ENCODE results near the gene ADGRA1. TPM values are rescaled to one million over a fixed set of nuclear protein-coding genes. Genes with fewer than 3 reads are reported as not detected.

The ADGRA1 gene
- total RNA-seq, 4 donors from 2014 or later, result 0.13 TPM; not detected in 3

DNA sequence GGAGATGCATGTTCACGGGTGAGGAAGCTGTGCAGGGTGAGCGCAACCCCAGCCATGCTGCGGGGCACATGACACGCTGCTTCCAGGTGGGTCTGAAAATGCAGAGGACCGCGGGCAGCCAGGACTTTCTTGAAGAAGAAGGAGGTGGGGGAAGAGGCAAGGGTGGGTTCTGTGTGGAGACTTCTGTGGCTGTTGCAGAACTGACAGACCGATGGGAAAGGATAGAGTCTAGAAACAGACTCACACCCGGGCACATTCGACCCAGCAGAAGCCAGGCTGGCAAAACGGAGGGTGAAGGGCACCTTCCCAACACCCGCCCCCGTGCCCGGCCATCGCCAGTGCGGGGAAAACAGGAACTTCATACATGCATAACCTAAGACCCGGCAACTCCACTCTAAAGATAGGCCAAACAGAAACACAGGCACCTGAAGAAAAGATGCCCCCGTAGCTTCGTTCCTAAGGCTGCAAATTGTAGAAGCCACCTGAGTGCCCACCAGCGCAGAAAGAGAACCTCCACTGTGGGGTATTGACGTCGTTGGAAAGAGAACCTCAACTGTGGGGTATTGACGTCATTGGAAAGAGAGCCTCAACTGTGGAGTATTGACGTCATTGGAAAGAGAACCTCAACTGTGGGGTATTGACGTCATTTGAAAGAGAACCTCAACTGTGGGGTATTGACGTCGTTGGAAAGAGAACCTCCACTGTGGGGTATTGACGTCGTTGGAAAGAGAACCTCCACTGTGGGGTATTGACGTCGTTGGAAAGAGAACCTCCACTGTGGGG lies 67.5 kb downstream of the ADGRA1 start:
- 83 to 88% methylated on average over 17 to 27 of the region's 30 CpGs for WGBS, 2 donors (ENCODE audit: low coverage in 1 of 2)
- Histone ChIP-seq H3K27ac (no peak overlapping the region), H3K36me3 (no peaks in the 10 kb centered on the region), H3K4me1 (peaks cover 0 to 12% (median 0%) of the 10 kb centered on the region in 3 donors), H3K9me3 (no peaks in the 10 kb centered on the region), H3K27me3 (peaks cover 27% of the 10 kb centered on the region), H3K4me3 (no peak overlapping the region)
- TF ChIP-seq CTCF (IDR thresholded peaks at IDR 0.05) (no peak), POLR2AphosphoS5 (IDR thresholded peaks at IDR 0.05) (no peak), EP300 (IDR thresholded peaks at IDR 0.05) (no peak), POLR2A (IDR thresholded peaks at IDR 0.05) (no peak)
- ATAC-seq, result no peak

GRCh38 chr10:133156674-133157579 lies 69.2 kb downstream of the ADGRA1 start:
- Histone ChIP-seq H3K9me3 (no peaks in the 10 kb centered on the region), H3K27me3 (peaks cover 36% of the 10 kb centered on the region), H3K4me3 (no peak overlapping the region), H3K36me3 (no peaks in the 10 kb centered on the region), H3K27ac (no peak overlapping the region), H3K4me1 (peaks cover 0 to 30% (median 11%) of the 10 kb centered on the region in 3 donors)
- ATAC-seq, result no peak
- 27 to 54% methylated on average over 9 to 17 of the region's 24 CpGs for WGBS, 2 donors (ENCODE audit: low coverage in 1 of 2)
- TF ChIP-seq POLR2A (IDR thresholded peaks at IDR 0.05), result no peak
- TF ChIP-seq CTCF (IDR thresholded peaks at IDR 0.05), result no peak
- no peak for TF ChIP-seq EP300 (IDR thresholded peaks at IDR 0.05)
- TF ChIP-seq POLR2AphosphoS5 (IDR thresholded peaks at IDR 0.05), result no peak

DNA sequence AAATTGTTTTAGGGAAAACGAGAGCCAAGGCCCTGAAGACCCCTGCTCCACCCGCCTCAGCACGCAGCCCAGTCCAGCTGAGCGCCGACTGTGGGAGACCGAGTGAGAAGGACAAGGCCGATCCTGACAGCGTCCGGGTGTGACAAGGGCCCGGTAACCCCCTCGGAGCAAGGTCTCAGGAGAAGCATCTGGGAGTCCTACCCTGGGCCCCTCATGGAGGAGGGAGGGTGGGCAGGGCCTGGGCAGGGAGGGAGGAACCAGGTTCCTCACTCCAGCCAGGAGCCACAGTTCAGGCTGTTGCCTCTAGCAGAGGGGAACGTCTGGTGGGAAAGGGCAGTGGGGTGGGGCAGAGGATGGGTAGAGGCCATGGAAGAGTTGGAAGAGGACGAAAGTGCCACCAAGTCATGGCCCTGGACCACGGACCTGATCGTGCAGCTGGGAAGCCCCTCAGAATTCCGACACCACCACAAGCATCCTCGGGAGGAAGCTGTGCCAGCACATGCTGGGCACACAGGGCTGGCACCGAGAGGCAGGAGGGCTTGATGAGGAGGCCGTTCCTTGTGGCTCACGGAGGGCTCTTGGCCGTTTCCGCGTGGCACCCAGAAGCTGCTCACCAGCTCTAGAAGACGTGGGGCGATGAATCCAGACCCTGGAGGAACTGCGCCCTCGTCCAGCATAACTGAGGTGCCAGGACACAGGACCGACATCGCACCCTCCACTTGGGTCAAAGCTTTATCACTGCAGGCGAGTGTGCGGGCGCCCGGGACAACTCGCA lies 70.1 kb downstream of the ADGRA1 start:
- Histone ChIP-seq H3K27me3 (peaks cover 45% of the 10 kb centered on the region), H3K4me3 (no peak overlapping the region), H3K9me3 (no peaks in the 10 kb centered on the region), H3K4me1 (peaks cover 0 to 30% (median 11%) of the 10 kb centered on the region in 3 donors), H3K36me3 (no peaks in the 10 kb centered on the region), H3K27ac (no peak overlapping the region)
- 80% methylated on average over 4 of the region's 34 CpGs; no CpG with 5 or more reads in 1 of the 2 donors for WGBS, 2 donors (ENCODE audit: low coverage in 1 of 2)
- no peak for ATAC-seq
- TF ChIP-seq CTCF (IDR thresholded peaks at IDR 0.05) (no peak), POLR2A (IDR thresholded peaks at IDR 0.05) (no peak), POLR2AphosphoS5 (IDR thresholded peaks at IDR 0.05) (no peak), EP300 (IDR thresholded peaks at IDR 0.05) (no peak)

- H3K36me3 ChIP-seq, result no peaks in the 10 kb centered on the region
- H3K4me1 ChIP-seq, result peaks cover 0 to 30% (median 11%) of the 10 kb centered on the region in 3 donors
- no peak overlapping the region for H3K4me3 ChIP-seq
- ATAC-seq, result no peak
- no peak for TF ChIP-seq POLR2A (IDR thresholded peaks at IDR 0.05)
- no peak for TF ChIP-seq EP300 (IDR thresholded peaks at IDR 0.05)
- TF ChIP-seq POLR2AphosphoS5 (IDR thresholded peaks at IDR 0.05), result no peak
- no peak for TF ChIP-seq CTCF (IDR thresholded peaks at IDR 0.05)
- no peak overlapping the region for H3K27ac ChIP-seq
- 43% methylated on average over 6 of the region's 12 CpGs; no CpG with 5 or more reads in 1 of the 2 donors for WGBS, 2 donors (ENCODE audit: low coverage in 1 of 2)
- H3K9me3 ChIP-seq, result no peaks in the 10 kb centered on the region
- peaks cover 51% of the 10 kb centered on the region for H3K27me3 ChIP-seq
Measured at GRCh38 chr10:133158437-133158755, 70.7 kb downstream of the ADGRA1 start.
